Measurements from ENCODE around the gene ZNF816. TPM values are rescaled to one million over a fixed set of nuclear protein-coding genes. Genes with fewer than 3 reads are reported as not detected.
"Not testable (repeated sequence)": the region's sequence is repeated elsewhere in the genome, so short reads cannot be mapped to it uniquely, and the experiment has no call there.

ZNF816 gene
- total RNA-seq, 1 donor from 2014 or later: 7.1 TPM

- TF ChIP-seq, protein P1, sequence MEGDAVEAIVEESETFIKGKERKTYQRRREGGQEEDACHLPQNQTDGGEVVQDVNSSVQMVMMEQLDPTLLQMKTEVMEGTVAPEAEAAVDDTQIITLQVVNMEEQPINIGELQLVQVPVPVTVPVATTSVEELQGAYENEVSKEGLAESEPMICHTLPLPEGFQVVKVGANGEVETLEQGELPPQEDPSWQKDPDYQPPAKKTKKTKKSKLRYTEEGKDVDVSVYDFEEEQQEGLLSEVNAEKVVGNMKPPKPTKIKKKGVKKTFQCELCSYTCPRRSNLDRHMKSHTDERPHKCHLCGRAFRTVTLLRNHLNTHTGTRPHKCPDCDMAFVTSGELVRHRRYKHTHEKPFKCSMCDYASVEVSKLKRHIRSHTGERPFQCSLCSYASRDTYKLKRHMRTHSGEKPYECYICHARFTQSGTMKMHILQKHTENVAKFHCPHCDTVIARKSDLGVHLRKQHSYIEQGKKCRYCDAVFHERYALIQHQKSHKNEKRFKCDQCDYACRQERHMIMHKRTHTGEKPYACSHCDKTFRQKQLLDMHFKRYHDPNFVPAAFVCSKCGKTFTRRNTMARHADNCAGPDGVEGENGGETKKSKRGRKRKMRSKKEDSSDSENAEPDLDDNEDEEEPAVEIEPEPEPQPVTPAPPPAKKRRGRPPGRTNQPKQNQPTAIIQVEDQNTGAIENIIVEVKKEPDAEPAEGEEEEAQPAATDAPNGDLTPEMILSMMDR (IDR thresholded peaks at IDR 0.05): no peak
- DNase-seq (ENCODE audit: low spot score in 2 of 2): peak; percentile 81 to 98
- Histone ChIP-seq H3K36me3 (no peaks in the 10 kb centered on the region), H3K27me3 (no peaks in the 10 kb centered on the region), H3K4me3 (peak overlapping the region; percentile 59 to 78), H3K4me1 (peaks cover 0 to 4% of the 10 kb centered on the region in 2 donors), H3K27ac (peak overlapping the region; percentile 84 to 86), H3K9me3 (peaks cover 6 to 17% of the 10 kb centered on the region in 2 donors)
- intact Hi-C loops (cut with DNase I): loop anchor here (1.0 to 10.0 kb wide), 8 partner anchors 19 to 1245 kb away; partner anchors contain the start of genes MBOAT7, ZNF160, ZNF320 and ZNF468
These were observed 20.1 kb downstream of the ZNF816 start for GRCh38 chr19:52942386-52943133.

DNA sequence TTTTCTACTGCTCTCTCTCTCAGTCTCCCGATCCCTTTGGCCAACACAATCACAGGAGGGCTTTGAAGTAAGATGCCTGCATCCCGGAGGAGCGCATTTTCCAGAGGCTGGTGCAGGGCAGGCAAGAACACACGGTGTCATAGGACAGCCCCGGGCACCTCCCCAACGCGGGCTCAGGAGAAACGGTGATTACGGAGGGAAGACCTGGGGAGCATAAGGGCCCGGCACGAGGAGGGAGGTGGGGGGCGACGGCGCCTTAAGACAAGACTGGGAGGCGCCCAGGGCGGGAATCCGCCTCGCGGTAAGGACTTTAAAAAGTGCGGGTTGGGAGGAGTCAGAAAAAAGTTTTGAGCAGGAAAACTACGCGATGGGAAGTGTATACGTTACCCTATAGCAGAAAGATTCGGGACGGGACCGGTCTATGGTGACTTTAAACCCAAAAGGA is 20.7 kb downstream of the ZNF816 start:
- Histone ChIP-seq H3K4me3 (peak overlapping the region; percentile 59 to 78), H3K27me3 (no peaks in the 10 kb centered on the region), H3K4me1 (peaks cover 0 to 4% of the 10 kb centered on the region in 2 donors), H3K27ac (peak overlapping the region; percentile 84 to 86), H3K9me3 (peaks cover 0 to 11% of the 10 kb centered on the region in 2 donors), H3K36me3 (no peaks in the 10 kb centered on the region)
- TF ChIP-seq, protein P1 (IDR thresholded peaks at IDR 0.05): no peak
- peak in 1 of 2 donors; percentile 72 for DNase-seq (ENCODE audit: low spot score in 2 of 2)
- intact Hi-C loops (cut with DNase I): loop anchor here (1.0 to 10.0 kb wide), 8 partner anchors 19 to 1245 kb away; partner anchors contain the start of genes MBOAT7, ZNF160, ZNF320 and ZNF468

DNA sequence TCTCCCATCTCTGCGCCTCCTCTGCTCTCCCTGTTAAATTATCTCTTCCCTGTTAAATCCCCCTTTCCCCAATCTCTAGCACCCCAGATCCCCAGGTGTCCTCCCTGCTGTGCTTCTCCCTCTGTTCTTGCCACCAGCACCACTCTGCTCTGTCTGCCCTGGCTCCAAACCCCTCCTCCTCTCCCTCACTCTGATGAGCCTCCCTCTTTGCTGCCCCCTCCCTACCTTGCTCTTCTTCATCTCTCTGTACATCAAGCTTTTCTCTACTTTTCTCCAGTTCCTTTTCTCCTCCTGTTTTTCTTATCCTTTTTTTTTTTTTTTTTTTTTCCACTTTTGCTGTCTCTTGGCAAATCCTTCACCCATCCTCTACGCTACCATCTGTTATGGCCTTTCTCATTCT is 21.2 kb downstream of the ZNF816 start:
- H3K36me3 ChIP-seq; H3K4me1 ChIP-seq; H3K9me3 ChIP-seq; DNase-seq (ENCODE audit: low spot score in 2 of 2); H3K27me3 ChIP-seq: not testable (repeated sequence)
- Histone ChIP-seq H3K4me3 (peak overlapping the region in 1 of 2 donors; percentile 78), H3K27ac (peak overlapping the region; percentile 84 to 86)
- intact Hi-C loops (cut with DNase I): loop anchor here (5.0 to 10.0 kb wide), 3 partner anchors 84 to 1246 kb away; partner anchors contain the start of genes MBOAT7, ZNF468 and ZNF600

DNA sequence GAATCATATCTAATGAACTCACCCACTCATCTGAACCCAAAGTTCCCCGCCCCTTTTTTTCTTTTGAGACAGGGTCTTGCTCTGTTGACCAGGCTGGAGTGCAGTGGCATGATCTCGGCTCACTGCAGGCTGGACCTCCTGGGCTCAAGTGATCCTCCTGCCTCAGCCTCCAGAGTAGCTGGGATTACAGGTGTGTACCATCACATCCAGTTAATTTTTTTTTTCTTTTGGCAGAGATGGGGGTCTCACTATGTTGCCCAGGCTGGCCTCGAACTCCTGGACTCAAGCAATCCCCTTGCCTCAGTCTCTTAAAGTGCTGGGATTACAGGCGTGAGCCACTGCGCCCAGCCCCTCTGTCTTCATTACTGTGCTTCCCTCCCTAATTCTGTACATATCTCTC is 21.8 kb downstream of the ZNF816 start:
- DNase-seq (ENCODE audit: low spot score in 2 of 2); H3K27me3 ChIP-seq; H3K9me3 ChIP-seq; H3K36me3 ChIP-seq; H3K4me3 ChIP-seq; H3K4me1 ChIP-seq; H3K27ac ChIP-seq: not testable (repeated sequence)
- intact Hi-C loops (cut with DNase I): loop anchor here (5.0 to 10.0 kb wide), 3 partner anchors 84 to 1246 kb away; partner anchors contain the start of genes MBOAT7, ZNF468 and ZNF600

GRCh38 chr19:52938761-52939160 is 23.9 kb downstream of the ZNF816 start:
- Histone ChIP-seq H3K27ac (no peak overlapping the region), H3K36me3 (peaks cover 0 to 5% of the 10 kb centered on the region in 2 donors), H3K4me1 (peaks cover 0 to 4% of the 10 kb centered on the region in 2 donors), H3K9me3 (no peaks in the 10 kb centered on the region), H3K4me3 (no peak overlapping the region), H3K27me3 (no peaks in the 10 kb centered on the region)
- TF ChIP-seq, protein P1 (IDR thresholded peaks at IDR 0.05): no peak
- intact Hi-C loops (cut with DNase I): no loop called here
- no peak for DNase-seq (ENCODE audit: low spot score in 2 of 2)

DNA sequence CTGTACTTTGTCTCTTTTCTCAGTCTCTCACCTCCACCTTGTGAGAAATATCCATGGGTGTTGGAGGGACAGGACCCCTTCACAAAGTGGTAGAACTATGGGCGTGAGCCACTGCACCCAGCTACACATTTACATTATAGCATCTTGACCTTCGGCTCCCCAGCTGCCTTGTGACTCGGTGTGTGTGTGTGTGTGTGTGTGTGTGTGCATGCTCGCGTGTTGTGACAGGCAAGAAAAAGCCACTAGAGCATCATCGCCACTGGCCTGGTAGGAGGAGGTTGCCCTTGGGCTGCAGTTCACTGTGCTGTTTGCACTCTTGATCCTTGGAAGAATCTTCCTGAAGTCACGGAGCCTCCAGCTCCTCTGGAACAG is 25.7 kb downstream of the ZNF816 start:
- no peak for DNase-seq (ENCODE audit: low spot score in 2 of 2)

More for the DNA sequence above, 25.7 kb downstream of the ZNF816 start:
- Histone ChIP-seq H3K9me3 (no peaks in the 10 kb centered on the region), H3K27ac (no peak overlapping the region), H3K4me1 (no peaks in the 10 kb centered on the region), H3K36me3 (peaks cover 0 to 5% of the 10 kb centered on the region in 2 donors), H3K4me3 (no peak overlapping the region), H3K27me3 (no peaks in the 10 kb centered on the region)
- TF ChIP-seq, protein P1 (IDR thresholded peaks at IDR 0.05): no peak
- intact Hi-C loops (cut with DNase I): no loop called here

All from ascending aorta (tissue), 2 donors.